T-cell (primary cell): ENCODE results near the gene EPN3. TPM values are rescaled to one million over a fixed set of nuclear protein-coding genes. Genes with fewer than 3 reads are reported as not detected.

Experiments used
- ATAC-seq, 4 experiments: fragments of 200-7000 bp in 3 of 4; fragments of 150-1000 bp in 1 of 4; cut with Tn5 transposase; replicated peaks in 1 of 4; 1 replicate in 3 of 4; 2 replicates in 1 of 4; pipeline ENCODE4 v1.10.0; 2021; ENCODE audit warnings: moderate library complexity in 3 of 4, mild to moderate bottlenecking in 2 of 4, moderate number of reproducible peaks in 1 of 4
- CTCF ChIA-PET, 2 donors: fragments of 300-600 bp; sonication (Branson Sonifier 250); formaldehyde crosslinking; loops; one replicate each; lab custom pipeline; 2022; ENCODE audit warnings: antibody characterized with exemption in 2 of 2; lab: Charles Lee
- POLR2A ChIA-PET, 2 donors: fragments of 300-600 bp; sonication (Branson Sonifier 250); formaldehyde crosslinking; loops; one replicate each; lab custom pipeline; 2022; ENCODE audit warnings: antibody characterized with exemption in 2 of 2; lab: Charles Lee
- DNase-seq, 35 experiments: peaks; one replicate each; pipeline versions ENCODE4 v3.0.0 to v3.0.0-alpha.2; 2013 to 2023
- H3K27ac ChIP-seq: one replicate; pipeline ENCODE4 v1.5.1; 2013; ENCODE audit warnings: low read length
- H3K27me3 ChIP-seq, 2 experiments: replicated peaks in 1 of 2; 1 replicate in 1 of 2; 2 replicates in 1 of 2; pipeline versions ENCODE4 v1.6.1 to v1.7.0; 2013; ENCODE audit warnings: low read length in 1 of 2, mixed read lengths in 1 of 2; ENCODE audit not compliant: control insufficient read depth in 2 of 2, insufficient read depth in 2 of 2; ENCODE audit errors: extremely low read depth in 1 of 2
- H3K36me3 ChIP-seq, 2 donors: 1 replicate in 1 of 2; 2 replicates in 1 of 2; pipeline versions ENCODE4 v1.6.1 to v1.7.0; 2013; ENCODE audit warnings: low read length in 1 of 2; ENCODE audit not compliant: control insufficient read depth in 2 of 2, insufficient read depth in 1 of 2; ENCODE audit errors: extremely low read depth in 1 of 2
- H3K4me1 ChIP-seq, 2 experiments: 1 replicate in 1 of 2; 2 replicates in 1 of 2; pipeline versions ENCODE4 v1.6.1 to v1.7.0; 2013; ENCODE audit warnings: low read length in 2 of 2, mixed read lengths in 1 of 2; ENCODE audit not compliant: insufficient read depth in 2 of 2, control insufficient read depth in 1 of 2; ENCODE audit errors: extremely low read depth in 1 of 2
- H3K4me3 ChIP-seq, 2 donors: 1 replicate in 1 of 2; 2 replicates in 1 of 2; pipeline versions ENCODE4 v1.5.1 to v1.7.0; 2013; ENCODE audit warnings: mild to moderate bottlenecking in 2 of 2, low read length in 1 of 2, moderate library complexity in 1 of 2; ENCODE audit not compliant: control insufficient read depth in 1 of 2; ENCODE audit errors: extremely low read depth in 1 of 2
- H3K9me3 ChIP-seq: 2 replicates; pipeline ENCODE4 v1.7.0; 2013
- H3K27ac Mint-ChIP-seq, 2 donors: one replicate each; pipeline ENCODE4 v1.8.0; 2020 to 2021; ENCODE audit warnings: mild to moderate bottlenecking in 2 of 2, mixed read lengths in 2 of 2
- H3K27me3 Mint-ChIP-seq, 2 donors: one replicate each; pipeline ENCODE4 v1.8.0; 2021 to 2022; ENCODE audit warnings: mixed read lengths in 2 of 2
- H3K36me3 Mint-ChIP-seq: one replicate; pipeline ENCODE4 v1.8.0; 2021; ENCODE audit warnings: mixed read lengths
- H3K4me1 Mint-ChIP-seq, 3 donors: one replicate each; pipeline ENCODE4 v1.8.0; 2020 to 2022; ENCODE audit warnings: mixed read lengths in 3 of 3, mild to moderate bottlenecking in 1 of 3
- H3K4me3 Mint-ChIP-seq, 3 donors: one replicate each; pipeline ENCODE4 v1.8.0; 2020 to 2022; ENCODE audit warnings: mild to moderate bottlenecking in 3 of 3, mixed read lengths in 3 of 3, moderate library complexity in 3 of 3
- H3K9me3 Mint-ChIP-seq, 3 donors: one replicate each; pipeline ENCODE4 v1.8.0; 2020 to 2022; ENCODE audit warnings: mixed read lengths in 3 of 3
- whole genome bisulfite sequencing: methylation state at CpG from one replicate; pipeline ENCODE4 v1.1.5; 2013; ENCODE audit warnings: missing lambda C conversion rate; ENCODE audit not compliant: insufficient coverage; 5-methylcytosine and 5-hydroxymethylcytosine counted together
- total RNA-seq, 35 experiments: library from RNA in 6 of 35; stranded (reverse) in 6 of 35; fragments of 120-200 nt in 1 of 35; gene quantifications; one replicate each; pipeline versions ENCODE4 v1.2.1 to v1.2.4 and lab custom pipeline; 2013 to 2026

EPN3 gene
- total RNA-seq, 5 donors from 2014 or later (not counting 1 experiment from before 2014, with no cell fraction given) = 0.08 to 0.44 TPM; not detected in 3

DNA sequence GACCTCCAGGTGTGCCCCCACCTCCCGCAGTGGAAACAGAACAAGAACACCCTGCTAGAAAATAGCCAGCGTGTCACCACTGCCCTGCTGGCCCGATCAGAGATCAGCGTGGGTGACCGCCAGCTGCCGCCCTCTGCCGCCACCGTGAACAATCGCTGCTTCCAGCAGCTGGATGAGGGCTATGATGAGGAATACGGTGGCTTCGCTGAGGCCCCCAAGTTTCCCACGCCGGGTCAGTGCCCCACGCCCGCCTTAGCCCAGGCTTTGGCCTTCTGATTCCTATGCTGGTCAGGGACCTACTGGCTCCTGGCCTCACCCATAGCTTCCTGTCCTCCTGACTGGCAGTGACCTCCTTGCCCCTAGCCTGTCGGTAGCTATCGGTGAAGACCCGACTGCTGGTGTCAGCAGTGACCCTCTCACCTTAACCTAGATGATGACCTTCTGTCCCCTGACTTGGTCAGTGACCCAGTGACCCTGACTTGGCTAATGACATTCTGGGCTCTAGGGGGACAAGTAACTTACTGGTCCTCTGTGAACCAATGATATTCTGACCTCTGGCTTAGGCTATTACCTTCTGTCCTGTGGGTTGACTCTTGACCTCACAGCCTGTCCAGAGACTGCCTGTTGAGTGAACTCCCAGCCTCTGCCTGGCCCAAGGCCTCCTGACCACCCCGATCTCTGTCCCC lies 16.9 kb downstream of the EPN3 start:
- Mint-ChIP-seq H3K4me1 (peaks cover 5 to 13% (median 8%) of the 10 kb centered on the region in 3 donors), H3K27me3 (peaks cover 3 to 6% of the 10 kb centered on the region in 2 donors), H3K4me3 (no peak overlapping the region), H3K9me3 (no peaks in the 10 kb centered on the region), H3K36me3 (peaks cover 3% of the 10 kb centered on the region), H3K27ac (no peak overlapping the region)
- no peak overlapping the region for H3K27ac ChIP-seq
- no peaks in the 10 kb centered on the region for H3K36me3 ChIP-seq
- 92% methylated on average over 18 of the region's 19 CpGs for WGBS
- H3K4me1 ChIP-seq = peaks cover 0 to 18% of the 10 kb centered on the region in 2 experiments
- ChIA-PET CTCF (interaction anchor here in 1 of 2 donors (0.6 kb wide), 1 partner anchor 74 kb away, joined by 4 read pairs; no protein-coding TSS in a partner anchor), POLR2A (no interaction called here)
- no peaks in the 10 kb centered on the region for H3K9me3 ChIP-seq
- H3K4me3 ChIP-seq = no peak overlapping the region
- DNase-seq = no peak
- no peak for ATAC-seq
- H3K27me3 ChIP-seq = peaks cover 0 to 17% of the 10 kb centered on the region in 2 experiments

DNA sequence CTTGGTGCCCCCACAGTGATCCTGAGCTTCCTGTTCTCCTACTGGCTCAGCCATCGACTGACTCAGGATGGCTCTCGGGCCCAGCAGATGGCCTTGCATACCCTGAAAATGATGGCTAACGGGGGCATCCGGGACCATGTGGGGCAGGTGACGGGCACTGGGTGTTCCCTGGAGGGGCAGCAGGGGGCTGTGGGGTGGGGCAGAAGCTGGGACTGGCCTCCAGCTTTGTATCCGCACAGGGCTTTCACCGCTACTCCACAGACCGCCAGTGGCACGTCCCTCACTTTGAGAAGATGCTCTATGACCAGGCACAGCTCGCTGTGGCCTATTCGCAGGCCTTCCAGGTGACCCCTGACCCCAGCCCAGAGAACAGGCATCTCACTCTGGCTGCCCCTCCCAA lies 17.4 kb downstream of the EPN3 start:
- Histone ChIP-seq H3K9me3 (no peaks in the 10 kb centered on the region), H3K27me3 (peaks cover 0 to 13% of the 10 kb centered on the region in 2 experiments), H3K4me1 (peaks cover 0 to 18% of the 10 kb centered on the region in 2 experiments), H3K4me3 (no peak overlapping the region), H3K27ac (no peak overlapping the region), H3K36me3 (no peaks in the 10 kb centered on the region)
- WGBS = 98% methylated on average over 11 of the region's 11 CpGs
- ATAC-seq (no peak), DNase-seq (no peak)
- peaks cover 0 to 2% of the 10 kb centered on the region in 2 donors for H3K27me3 Mint-ChIP-seq
- peaks cover 5 to 9% (median 8%) of the 10 kb centered on the region in 3 donors for H3K4me1 Mint-ChIP-seq
- no peaks in the 10 kb centered on the region for H3K9me3 Mint-ChIP-seq
- no peak overlapping the region for H3K27ac Mint-ChIP-seq
- H3K36me3 Mint-ChIP-seq = peaks cover 5% of the 10 kb centered on the region
- no peak overlapping the region for H3K4me3 Mint-ChIP-seq
- POLR2A ChIA-PET = no interaction called here
- CTCF ChIA-PET = interaction anchor here in 1 of 2 donors (0.6 kb wide), 1 partner anchor 73 kb away, joined by 4 read pairs; no protein-coding TSS in a partner anchor

DNA sequence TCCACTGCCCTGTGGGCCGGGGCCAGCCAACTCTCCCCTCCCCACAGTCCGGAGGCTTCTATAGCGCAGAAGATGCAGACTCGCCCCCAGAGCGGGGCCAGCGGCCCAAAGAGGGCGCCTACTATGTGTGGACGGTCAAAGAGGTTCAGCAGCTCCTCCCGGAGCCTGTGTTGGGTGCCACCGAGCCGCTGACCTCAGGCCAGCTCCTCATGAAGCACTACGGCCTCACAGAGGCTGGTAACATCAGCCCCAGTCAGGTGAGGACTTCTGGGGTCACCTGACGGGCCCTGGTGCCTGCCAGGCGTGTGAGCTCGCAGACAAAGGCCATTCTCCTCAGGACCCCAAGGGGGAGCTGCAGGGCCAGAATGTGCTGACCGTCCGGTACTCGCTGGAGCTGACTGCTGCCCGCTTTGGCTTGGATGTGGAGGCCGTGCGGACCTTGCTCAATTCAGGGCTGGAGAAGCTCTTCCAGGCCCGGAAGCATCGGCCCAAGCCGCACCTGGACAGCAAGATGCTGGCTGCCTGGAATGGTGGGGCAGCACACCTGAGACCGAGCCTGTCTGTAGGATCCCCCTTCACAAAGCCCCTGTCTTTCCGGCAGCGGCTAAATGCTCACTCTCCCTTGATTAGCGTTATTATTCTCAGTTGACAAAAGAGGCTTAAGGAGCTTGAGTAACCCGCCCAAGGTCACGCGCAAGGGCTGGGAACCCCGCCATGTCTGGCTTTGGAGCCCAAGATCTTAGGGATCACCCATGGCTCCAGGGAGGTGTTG lies 18.3 kb downstream of the EPN3 start:
- Mint-ChIP-seq H3K9me3 (no peaks in the 10 kb centered on the region), H3K36me3 (peaks cover 5% of the 10 kb centered on the region), H3K4me1 (peaks cover 5 to 9% (median 8%) of the 10 kb centered on the region in 3 donors), H3K27ac (no peak overlapping the region), H3K4me3 (no peak overlapping the region), H3K27me3 (no peaks in the 10 kb centered on the region)
- peaks cover 0 to 14% of the 10 kb centered on the region in 2 experiments for H3K27me3 ChIP-seq
- POLR2A ChIA-PET = interaction anchor here in 1 of 2 donors (1.0 kb wide), 1 partner anchor 9 kb away, joined by 3 read pairs; no protein-coding TSS in a partner anchor
- H3K9me3 ChIP-seq = no peaks in the 10 kb centered on the region
- no peak overlapping the region for H3K27ac ChIP-seq
- 87% methylated on average over 29 of the region's 32 CpGs for WGBS
- H3K36me3 ChIP-seq = no peaks in the 10 kb centered on the region
- peaks cover 0 to 18% of the 10 kb centered on the region in 2 experiments for H3K4me1 ChIP-seq
- no peak for ATAC-seq
- CTCF ChIA-PET = interaction anchor here in 1 of 2 donors (0.5 kb wide), 1 partner anchor 72 kb away, joined by 3 read pairs; no protein-coding TSS in a partner anchor
- H3K4me3 ChIP-seq = no peak overlapping the region
- no peak for DNase-seq

GRCh38 chr17:50551433-50551815 lies 18.9 kb downstream of the EPN3 start:
- no peak overlapping the region for H3K4me3 ChIP-seq
- CTCF ChIA-PET = no interaction called here

GRCh38 chr17:50551884-50552283 lies 19.3 kb downstream of the EPN3 start:
- ATAC-seq (no peak), DNase-seq (no peak)
- Histone ChIP-seq H3K4me1 (peaks cover 0 to 10% of the 10 kb centered on the region in 2 experiments), H3K4me3 (no peak overlapping the region), H3K27me3 (peaks cover 0 to 10% of the 10 kb centered on the region in 2 experiments), H3K27ac (no peak overlapping the region), H3K9me3 (no peaks in the 10 kb centered on the region), H3K36me3 (no peaks in the 10 kb centered on the region)
- ChIA-PET CTCF (interaction anchor here in 1 of 2 donors (1.0 kb wide), 1 partner anchor 11 kb away, joined by 4 read pairs; no protein-coding TSS in a partner anchor), POLR2A (no interaction called here)
- Mint-ChIP-seq H3K4me3 (no peak overlapping the region), H3K27ac (no peak overlapping the region), H3K27me3 (peaks cover 0 to 2% of the 10 kb centered on the region in 2 donors), H3K9me3 (no peaks in the 10 kb centered on the region), H3K36me3 (peaks cover 5% of the 10 kb centered on the region), H3K4me1 (peaks cover under 1 to 3% (median 1%) of the 10 kb centered on the region in 3 donors)
- 83% methylated on average over 10 of the region's 12 CpGs for WGBS

More at GRCh38 chr17:50551433-50551815, 18.9 kb downstream of the EPN3 start:
- no peak for DNase-seq
- Histone ChIP-seq H3K27me3 (peaks cover 0 to 9% of the 10 kb centered on the region in 2 experiments), H3K27ac (no peak overlapping the region), H3K36me3 (no peaks in the 10 kb centered on the region), H3K9me3 (no peaks in the 10 kb centered on the region), H3K4me1 (peaks cover 0 to 15% of the 10 kb centered on the region in 2 experiments)
- no peaks in the 10 kb centered on the region for H3K27me3 Mint-ChIP-seq
- 67% methylated on average over 1 of the region's 8 CpGs for WGBS
- H3K4me1 Mint-ChIP-seq = peaks cover 3 to 8% (median 6%) of the 10 kb centered on the region in 3 donors
- H3K36me3 Mint-ChIP-seq = peaks cover 5% of the 10 kb centered on the region
- no peak overlapping the region for H3K4me3 Mint-ChIP-seq
- POLR2A ChIA-PET = interaction anchor here in 1 of 2 donors (1.0 kb wide), 1 partner anchor 9 kb away, joined by 3 read pairs; no protein-coding TSS in a partner anchor
- H3K27ac Mint-ChIP-seq = no peak overlapping the region
- ATAC-seq = no peak
- no peaks in the 10 kb centered on the region for H3K9me3 Mint-ChIP-seq

- H3K36me3 Mint-ChIP-seq = peaks cover 5% of the 10 kb centered on the region
- Histone ChIP-seq H3K4me1 (peaks cover 0 to 8% of the 10 kb centered on the region in 2 experiments), H3K36me3 (no peaks in the 10 kb centered on the region), H3K27me3 (peaks cover 0 to 33% of the 10 kb centered on the region in 2 experiments), H3K27ac (no peak overlapping the region), H3K4me3 (no peak overlapping the region), H3K9me3 (no peaks in the 10 kb centered on the region)
- no peak for ATAC-seq
- no peaks in the 10 kb centered on the region for H3K9me3 Mint-ChIP-seq
- H3K4me1 Mint-ChIP-seq = peaks cover 5 to 10% (median 7%) of the 10 kb centered on the region in 3 donors
- no peak overlapping the region for H3K27ac Mint-ChIP-seq
- ChIA-PET POLR2A (no interaction called here), CTCF (no interaction called here)
- DNase-seq = no peak
- H3K4me3 Mint-ChIP-seq = no peak overlapping the region
- WGBS = 93% methylated on average over 15 of the region's 17 CpGs
- H3K27me3 Mint-ChIP-seq = peaks cover 13 to 21% of the 10 kb centered on the region in 2 donors
These were observed 21.7 kb downstream of the EPN3 start for GRCh38 chr17:50554201-50554600.
